Left renal cortex interstitium (tissue), 4 donors: ENCODE data around the gene KCP. TPM values are rescaled to one million over a fixed set of nuclear protein-coding genes. Genes with fewer than 3 reads are reported as not detected.
A peak's percentile ranks its signal among the peaks of the same experiment; 100 is the strongest.

Source experiments
- DNase-seq, 4 donors: peaks; one replicate each; pipeline ENCODE4 v3.0.0-alpha.2; 2013; ENCODE audit warnings: low read depth in 4 of 4, low spot score in 2 of 4, missing footprints in 1 of 4
- polyA plus RNA-seq, 4 donors: library from polyadenylated mRNA; unstranded; fragments of 120-200 nt; gene quantifications; one replicate each; pipeline ENCODE4 v1.2.1, GENCODE V29; 2013; ENCODE audit not compliant: insufficient read length in 4 of 4

KCP gene
- polyA plus RNA-seq, 4 donors = 12.1 to 41.9 (median 23.8) TPM

DNA sequence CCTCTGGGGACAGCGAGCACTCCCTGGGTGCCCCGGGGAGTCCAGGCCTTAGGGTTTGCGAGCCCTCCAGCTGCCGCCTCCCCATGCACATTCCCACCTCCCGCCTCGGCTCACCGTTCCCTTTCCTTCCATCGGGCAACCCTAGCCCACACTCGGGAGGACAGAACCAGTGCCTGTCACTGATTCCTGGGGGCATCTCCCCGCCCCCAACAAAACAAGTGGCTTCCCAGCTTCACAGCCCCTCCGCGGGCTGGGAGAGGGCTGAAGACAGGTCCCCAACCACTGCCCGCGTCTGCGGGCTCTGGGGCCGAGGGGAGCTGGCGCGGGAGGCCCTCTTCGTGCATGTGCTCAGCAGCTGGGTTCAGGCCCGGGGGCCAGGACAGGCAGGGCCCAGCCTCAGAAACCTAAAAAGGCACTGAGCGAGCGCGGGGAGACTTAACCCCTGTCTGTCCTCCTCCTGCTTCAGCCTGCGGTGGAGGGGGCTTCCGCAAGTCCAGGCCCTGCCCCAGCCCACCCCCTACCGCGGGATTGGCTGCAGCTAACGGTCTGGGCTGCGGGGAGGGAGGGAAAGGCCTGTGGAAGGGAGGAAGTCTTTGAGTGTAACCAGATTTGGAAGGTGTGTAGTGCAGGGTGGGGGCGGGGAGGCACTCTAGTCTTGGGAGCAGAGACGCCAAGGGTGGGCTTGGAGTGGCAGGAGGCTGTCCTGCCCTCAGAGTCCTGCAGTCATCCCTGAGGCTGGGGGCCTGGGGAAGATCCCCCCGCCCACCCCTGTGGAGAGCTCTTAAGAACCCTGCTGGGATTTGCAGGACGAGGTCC lies 79.1 kb downstream of the KCP start:
- DNase-seq = peak in 1 of 4 donors; percentile 37

GRCh38 chr7:128830231-128831177 lies 80.0 kb downstream of the KCP start, which contains the start of gene FLNC:
TSS of gene FLNC (plus strand) at chr7:128830406. CDS start at chr7:128830638, 232 bp downstream.
- DNase-seq = peak in 2 of 4 donors; percentile 49 to 61

DNA sequence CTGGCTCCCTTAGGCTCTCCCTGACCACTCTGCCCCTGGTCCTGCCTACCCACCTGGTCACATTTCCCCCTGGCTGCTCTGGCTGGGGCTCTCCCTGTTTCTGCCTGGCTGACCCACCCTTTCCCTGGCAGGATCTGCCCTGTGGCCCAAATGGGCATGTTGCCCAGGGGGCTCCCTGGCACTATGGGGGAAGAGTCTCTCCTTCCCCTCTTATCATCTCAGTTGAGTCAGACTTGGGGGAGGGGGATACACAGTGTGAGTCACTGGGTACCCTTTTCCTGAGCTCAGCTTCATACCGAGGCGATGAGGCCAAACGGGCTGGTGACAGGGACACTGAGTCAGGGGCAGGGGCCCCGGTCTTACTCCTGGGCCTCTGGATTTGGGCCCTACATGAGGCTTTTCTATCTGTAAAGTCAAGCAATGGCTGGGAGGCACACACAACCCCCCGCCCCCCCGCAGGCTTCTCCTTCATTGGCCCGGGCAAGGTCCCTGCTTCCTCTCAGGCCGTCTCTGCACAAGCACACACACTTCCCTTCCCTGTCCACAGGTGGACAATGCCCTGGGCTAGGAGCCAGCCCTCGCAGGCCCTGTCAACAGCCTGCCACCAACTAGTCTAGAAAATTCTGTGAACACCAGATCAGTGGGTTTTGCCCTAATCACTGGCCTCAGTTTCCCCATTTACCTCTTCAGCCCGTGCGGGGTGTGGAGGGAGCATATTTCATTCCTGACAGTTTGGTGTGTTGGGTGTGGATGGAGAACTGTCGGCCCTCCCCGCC lies 80.9 kb downstream of the KCP start:
- no peak for DNase-seq

- no peak for DNase-seq
Observed at GRCh38 chr7:128827971-128828711, 82.4 kb downstream of the KCP start.

- no peak for DNase-seq
Observed at GRCh38 chr7:128827248-128827958, 83.1 kb downstream of the KCP start.

- no peak for DNase-seq
Observed at GRCh38 chr7:128826916-128827247, 83.6 kb downstream of the KCP start.

Other genes starting within 250 kb of the KCP start
- gene GARIN1A, start 238.4 kb downstream of the KCP start, polyA plus RNA-seq = 1 to 10 TPM in 3 of 4 donors, under 1 TPM in 1; 0.83 to 4.8 (median 2.3) TPM
- gene CALU, start 171.3 kb downstream of the KCP start, polyA plus RNA-seq = 100 to 1,000 TPM; 166 to 219 (median 188) TPM
- gene OPN1SW, start 134.9 kb downstream of the KCP start, polyA plus RNA-seq = 1 to 10 TPM; 1.2 to 1.9 (median 1.4) TPM
- 10 to 100 TPM; 12.0 to 31.0 (median 21.3) TPM for gene CCDC136, start 118.7 kb downstream of the KCP start, polyA plus RNA-seq
- 10 to 100 TPM; 12.1 to 18.6 (median 17.6) TPM for gene FLNC, start 80.3 kb downstream of the KCP start, polyA plus RNA-seq
- gene ATP6V1F, start 47.9 kb downstream of the KCP start, polyA plus RNA-seq = 100 to 1,000 TPM; 228 to 254 (median 236) TPM
- 10 to 100 TPM in 2 of 4 donors, 1 to 10 TPM in 2; 8.9 to 14.1 (median 10.8) TPM for gene IRF5, start 27.2 kb upstream of the KCP start, polyA plus RNA-seq
- gene TNPO3, start 144.4 kb upstream of the KCP start, polyA plus RNA-seq = 10 to 100 TPM; 35.8 to 49.0 (median 43.9) TPM
- 10 to 100 TPM; 62.4 to 74.3 (median 66.0) TPM for gene TSPAN33, start 234.0 kb upstream of the KCP start, polyA plus RNA-seq